ENCODE measurements around the gene POLR2E. TPM values are rescaled to one million over a fixed set of nuclear protein-coding genes. Genes with fewer than 3 reads are reported as not detected.
"Not testable (repeated sequence)": the region's sequence is repeated elsewhere in the genome, so short reads cannot be mapped to it uniquely, and the experiment has no call there.

POLR2E gene
- total and polyA plus RNA-seq, 2 experiments from 2014 or later, result 371 to 487 TPM

- H3K27ac ChIP-seq, result no peak overlapping the region
- no peak for TF ChIP-seq CTCF (IDR thresholded peaks at IDR 0.05; ENCODE audit: low read depth, low read length)
Measured at GRCh38 chr19:1129535-1129934, 34.4 kb upstream of the POLR2E start.

GRCh38 chr19:1129084-1129483, 33.9 kb upstream of the POLR2E start:
- H3K27me3 ChIP-seq; DNase-seq (ENCODE audit: low read depth in 1 of 2, low spot score in 1 of 2); H3K27ac ChIP-seq; H3K9me3 ChIP-seq (ENCODE audit: low read depth); H3K36me3 ChIP-seq; H3K4me3 ChIP-seq: not testable (repeated sequence)
- H3K4me1 ChIP-seq (ENCODE audit: low read depth), result peaks cover 15% of the 10 kb centered on the region

More at GRCh38 chr19:1129535-1129934, 34.4 kb upstream of the POLR2E start:
- Histone ChIP-seq H3K9me3 (ENCODE audit: low read depth) (no peaks in the 10 kb centered on the region), H3K4me3 (no peak overlapping the region), H3K4me1 (ENCODE audit: low read depth) (peaks cover 15% of the 10 kb centered on the region), H3K36me3 (peaks cover 3% of the 10 kb centered on the region), H3K27me3 (no peaks in the 10 kb centered on the region)
- DNase-seq (ENCODE audit: low read depth in 1 of 2, low spot score in 1 of 2), result no peak

- no peaks in the 10 kb centered on the region for H3K27me3 ChIP-seq
- no peaks in the 10 kb centered on the region for H3K9me3 ChIP-seq (ENCODE audit: low read depth)
- DNase-seq (ENCODE audit: low read depth in 1 of 2, low spot score in 1 of 2), result no peak
- no peak overlapping the region for H3K27ac ChIP-seq
- no peak for TF ChIP-seq CTCF (IDR thresholded peaks at IDR 0.05; ENCODE audit: low read depth, low read length)
- H3K36me3 ChIP-seq, result peaks cover 3% of the 10 kb centered on the region
- no peak overlapping the region for H3K4me3 ChIP-seq
- peaks cover 15% of the 10 kb centered on the region for H3K4me1 ChIP-seq (ENCODE audit: low read depth)
Measured at GRCh38 chr19:1128106-1128505, 32.9 kb upstream of the POLR2E start.

GRCh38 chr19:1126984-1127760, 32.0 kb upstream of the POLR2E start:
- Histone ChIP-seq H3K27me3 (no peaks in the 10 kb centered on the region), H3K4me3 (no peak overlapping the region), H3K36me3 (peaks cover 3% of the 10 kb centered on the region), H3K4me1 (ENCODE audit: low read depth) (peaks cover 11% of the 10 kb centered on the region), H3K27ac (no peak overlapping the region), H3K9me3 (ENCODE audit: low read depth) (no peaks in the 10 kb centered on the region)
- no peak for TF ChIP-seq CTCF (IDR thresholded peaks at IDR 0.05; ENCODE audit: low read depth, low read length)
- no peak for DNase-seq (ENCODE audit: low read depth in 1 of 2, low spot score in 1 of 2)

- Histone ChIP-seq H3K4me3 (no peak overlapping the region), H3K9me3 (ENCODE audit: low read depth) (no peaks in the 10 kb centered on the region), H3K4me1 (ENCODE audit: low read depth) (no peaks in the 10 kb centered on the region), H3K27me3 (no peaks in the 10 kb centered on the region), H3K36me3 (peaks cover 3% of the 10 kb centered on the region), H3K27ac (no peak overlapping the region)
- TF ChIP-seq CTCF (IDR thresholded peaks at IDR 0.05; ENCODE audit: low read depth, low read length), result no peak
- DNase-seq (ENCODE audit: low read depth in 1 of 2, low spot score in 1 of 2), result no peak
Measured at GRCh38 chr19:1125601-1126467, 30.7 kb upstream of the POLR2E start.

Measured in cardiac muscle cell (in vitro differentiated cells and primary cell).